Measurements from ENCODE around the gene IPCEF1. TPM values are rescaled to one million over a fixed set of nuclear protein-coding genes. Genes with fewer than 3 reads are reported as not detected.

IPCEF1 gene
- total and polyA plus RNA-seq, 2 of the 8 experiments (the other 6 are each of a cell fraction or from before 2014, with no cell fraction given), result 0.41 to 0.78 TPM

- TF ChIP-seq CHD7 (IDR thresholded peaks at IDR 0.05; ENCODE audit: insufficient replicate concordance, low read length) (no peak), PHF8 (conservative IDR thresholded peaks at IDR 0.05; ENCODE audit: low read depth, low read length) (no peak), JUN (IDR thresholded peaks at IDR 0.05; ENCODE audit: low read depth, low read length) (no peak), ASH2L (IDR thresholded peaks at IDR 0.05; ENCODE audit: low read length) (no peak), NRF1 (IDR thresholded peaks at IDR 0.05; ENCODE audit: low read depth, low read length) (no peak), TAF1 (IDR thresholded peaks at IDR 0.05; ENCODE audit: low read depth, low read length) (no peak)
Measured at GRCh38 chr6:154284313-154284853, 72.2 kb downstream of the IPCEF1 start (continued).
